ENCODE data around the gene ITGA11.

GRCh38 chr15:68431037-68431791 lies 749 bp downstream of the ITGA11 start:
- TF ChIP-seq POLR2AphosphoS5 (IDR thresholded peaks at IDR 0.05), result no peak
- TF ChIP-seq, protein P1, sequence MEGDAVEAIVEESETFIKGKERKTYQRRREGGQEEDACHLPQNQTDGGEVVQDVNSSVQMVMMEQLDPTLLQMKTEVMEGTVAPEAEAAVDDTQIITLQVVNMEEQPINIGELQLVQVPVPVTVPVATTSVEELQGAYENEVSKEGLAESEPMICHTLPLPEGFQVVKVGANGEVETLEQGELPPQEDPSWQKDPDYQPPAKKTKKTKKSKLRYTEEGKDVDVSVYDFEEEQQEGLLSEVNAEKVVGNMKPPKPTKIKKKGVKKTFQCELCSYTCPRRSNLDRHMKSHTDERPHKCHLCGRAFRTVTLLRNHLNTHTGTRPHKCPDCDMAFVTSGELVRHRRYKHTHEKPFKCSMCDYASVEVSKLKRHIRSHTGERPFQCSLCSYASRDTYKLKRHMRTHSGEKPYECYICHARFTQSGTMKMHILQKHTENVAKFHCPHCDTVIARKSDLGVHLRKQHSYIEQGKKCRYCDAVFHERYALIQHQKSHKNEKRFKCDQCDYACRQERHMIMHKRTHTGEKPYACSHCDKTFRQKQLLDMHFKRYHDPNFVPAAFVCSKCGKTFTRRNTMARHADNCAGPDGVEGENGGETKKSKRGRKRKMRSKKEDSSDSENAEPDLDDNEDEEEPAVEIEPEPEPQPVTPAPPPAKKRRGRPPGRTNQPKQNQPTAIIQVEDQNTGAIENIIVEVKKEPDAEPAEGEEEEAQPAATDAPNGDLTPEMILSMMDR (IDR thresholded peaks at IDR 0.05), result no peak
- no peak for TF ChIP-seq EP300 (IDR thresholded peaks at IDR 0.05)
- no peak for TF ChIP-seq POLR2A (IDR thresholded peaks at IDR 0.05; ENCODE audit: low read depth)
